Ishikawa (cell line): ENCODE results near the gene NTRK3.

Experiments used
- CEBPB ChIP-seq: IDR thresholded peaks from 2 replicates; pipeline ENCODE4 v1.6.1; 2012
- CREB1 ChIP-seq: IDR thresholded peaks from 2 replicates; pipeline ENCODE4 v1.6.1; 2012; ENCODE audit warnings: low read depth
- EGR1 ChIP-seq: IDR thresholded peaks from 2 replicates; pipeline ENCODE4 v1.6.1; 2012
- EP300 ChIP-seq: IDR thresholded peaks from 2 replicates; pipeline ENCODE4 v1.6.1; 2012; ENCODE audit warnings: borderline replicate concordance
- FOXM1 ChIP-seq: IDR thresholded peaks from 2 replicates; pipeline ENCODE4 v1.6.1; 2012; ENCODE audit warnings: low read depth, borderline replicate concordance
- MAX ChIP-seq: IDR thresholded peaks from 2 replicates; pipeline ENCODE4 v1.6.1; 2012
- NFIC ChIP-seq: IDR thresholded peaks from 2 replicates; pipeline ENCODE4 v1.6.1; 2012
- RAD21 ChIP-seq: IDR thresholded peaks from 2 replicates; pipeline ENCODE4 v1.6.1; 2012; ENCODE audit warnings: low read depth
- TAF1 ChIP-seq: IDR thresholded peaks from 2 replicates; pipeline ENCODE4 v1.6.1; 2012; ENCODE audit warnings: low read depth, mild to moderate bottlenecking
- TCF12 ChIP-seq: IDR thresholded peaks from 2 replicates; pipeline ENCODE4 v1.6.1; 2012; ENCODE audit warnings: low read depth
- TEAD4 ChIP-seq: IDR thresholded peaks from 2 replicates; pipeline ENCODE4 v1.6.1; 2012
- YY1 ChIP-seq: IDR thresholded peaks from 2 replicates; pipeline ENCODE4 v1.6.1; 2012; ENCODE audit warnings: low read depth
- ZBTB7A ChIP-seq: IDR thresholded peaks from 2 replicates; pipeline ENCODE4 v1.6.1; 2012; ENCODE audit warnings: low read depth
- TF ChIP-seq, protein P1 (sequence below): IDR thresholded peaks from 2 replicates; pipeline ENCODE4 v1.6.1; 2012; ENCODE audit warnings: low read depth, mild to moderate bottlenecking
- TF ChIP-seq, protein P2 (sequence below): IDR thresholded peaks from 2 replicates; pipeline ENCODE4 v1.6.1; 2012

The NTRK3 gene

DNA sequence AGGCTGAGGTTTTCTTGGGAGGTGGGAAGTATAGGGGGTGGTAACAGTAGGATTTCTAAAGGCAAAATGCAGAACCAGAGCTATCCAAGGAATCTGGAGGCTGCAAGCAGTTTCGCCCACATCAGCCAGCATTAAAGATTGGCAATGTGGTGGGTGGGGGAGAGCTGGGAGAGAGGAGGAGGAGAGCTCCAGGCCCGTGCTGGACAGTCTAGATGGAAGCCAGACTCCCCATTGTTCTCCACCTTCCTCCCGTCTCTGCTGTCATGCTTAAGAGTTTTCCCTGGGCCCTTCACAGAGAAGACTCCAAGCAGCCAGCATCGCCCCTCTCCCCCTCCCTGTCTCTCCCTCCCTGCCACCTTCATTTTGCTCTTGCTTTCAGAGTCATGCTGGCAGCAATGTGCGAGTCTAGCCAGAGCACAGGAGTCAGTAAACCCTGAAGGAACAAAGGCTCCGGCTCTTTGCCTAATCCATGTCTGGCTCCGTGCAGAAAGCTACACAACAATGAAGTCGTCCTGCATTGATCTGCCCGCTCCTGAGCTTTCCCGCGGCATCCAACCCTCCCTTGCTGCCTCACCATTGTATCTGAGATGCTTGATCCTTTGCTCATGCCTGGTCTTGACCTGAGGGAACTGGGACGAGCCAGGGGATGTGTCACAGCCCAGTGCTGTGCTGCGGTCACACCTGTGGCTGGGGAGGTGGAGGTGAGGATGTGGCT lies 282.9 kb downstream of the NTRK3 start:
- TF ChIP-seq EP300 = no peak
- TF ChIP-seq, protein P1, sequence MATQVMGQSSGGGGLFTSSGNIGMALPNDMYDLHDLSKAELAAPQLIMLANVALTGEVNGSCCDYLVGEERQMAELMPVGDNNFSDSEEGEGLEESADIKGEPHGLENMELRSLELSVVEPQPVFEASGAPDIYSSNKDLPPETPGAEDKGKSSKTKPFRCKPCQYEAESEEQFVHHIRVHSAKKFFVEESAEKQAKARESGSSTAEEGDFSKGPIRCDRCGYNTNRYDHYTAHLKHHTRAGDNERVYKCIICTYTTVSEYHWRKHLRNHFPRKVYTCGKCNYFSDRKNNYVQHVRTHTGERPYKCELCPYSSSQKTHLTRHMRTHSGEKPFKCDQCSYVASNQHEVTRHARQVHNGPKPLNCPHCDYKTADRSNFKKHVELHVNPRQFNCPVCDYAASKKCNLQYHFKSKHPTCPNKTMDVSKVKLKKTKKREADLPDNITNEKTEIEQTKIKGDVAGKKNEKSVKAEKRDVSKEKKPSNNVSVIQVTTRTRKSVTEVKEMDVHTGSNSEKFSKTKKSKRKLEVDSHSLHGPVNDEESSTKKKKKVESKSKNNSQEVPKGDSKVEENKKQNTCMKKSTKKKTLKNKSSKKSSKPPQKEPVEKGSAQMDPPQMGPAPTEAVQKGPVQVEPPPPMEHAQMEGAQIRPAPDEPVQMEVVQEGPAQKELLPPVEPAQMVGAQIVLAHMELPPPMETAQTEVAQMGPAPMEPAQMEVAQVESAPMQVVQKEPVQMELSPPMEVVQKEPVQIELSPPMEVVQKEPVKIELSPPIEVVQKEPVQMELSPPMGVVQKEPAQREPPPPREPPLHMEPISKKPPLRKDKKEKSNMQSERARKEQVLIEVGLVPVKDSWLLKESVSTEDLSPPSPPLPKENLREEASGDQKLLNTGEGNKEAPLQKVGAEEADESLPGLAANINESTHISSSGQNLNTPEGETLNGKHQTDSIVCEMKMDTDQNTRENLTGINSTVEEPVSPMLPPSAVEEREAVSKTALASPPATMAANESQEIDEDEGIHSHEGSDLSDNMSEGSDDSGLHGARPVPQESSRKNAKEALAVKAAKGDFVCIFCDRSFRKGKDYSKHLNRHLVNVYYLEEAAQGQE = no peak
- TF ChIP-seq YY1 = no peak
- no peak for TF ChIP-seq RAD21
- no peak for TF ChIP-seq FOXM1
- no peak for TF ChIP-seq CEBPB
- no peak for TF ChIP-seq TCF12
- no peak for TF ChIP-seq TAF1
- no peak for TF ChIP-seq CREB1
- TF ChIP-seq ZBTB7A = no peak
- no peak for TF ChIP-seq EGR1
- TF ChIP-seq NFIC = no peak
- TF ChIP-seq TEAD4 = no peak
- no peak for TF ChIP-seq MAX
- TF ChIP-seq, protein P2, sequence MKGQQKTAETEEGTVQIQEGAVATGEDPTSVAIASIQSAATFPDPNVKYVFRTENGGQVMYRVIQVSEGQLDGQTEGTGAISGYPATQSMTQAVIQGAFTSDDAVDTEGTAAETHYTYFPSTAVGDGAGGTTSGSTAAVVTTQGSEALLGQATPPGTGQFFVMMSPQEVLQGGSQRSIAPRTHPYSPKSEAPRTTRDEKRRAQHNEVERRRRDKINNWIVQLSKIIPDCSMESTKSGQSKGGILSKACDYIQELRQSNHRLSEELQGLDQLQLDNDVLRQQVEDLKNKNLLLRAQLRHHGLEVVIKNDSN = no peak

GRCh38 chr15:87971076-87971475 lies 285.5 kb downstream of the NTRK3 start:
- TF ChIP-seq CEBPB = no peak
- TF ChIP-seq MAX = no peak
- no peak for TF ChIP-seq EP300
- TF ChIP-seq FOXM1 = no peak
- no peak for TF ChIP-seq ZBTB7A
- TF ChIP-seq TCF12 = no peak
- TF ChIP-seq EGR1 = no peak
- TF ChIP-seq YY1 = no peak
- TF ChIP-seq, protein P2 = no peak
- TF ChIP-seq, protein P1 = no peak

DNA sequence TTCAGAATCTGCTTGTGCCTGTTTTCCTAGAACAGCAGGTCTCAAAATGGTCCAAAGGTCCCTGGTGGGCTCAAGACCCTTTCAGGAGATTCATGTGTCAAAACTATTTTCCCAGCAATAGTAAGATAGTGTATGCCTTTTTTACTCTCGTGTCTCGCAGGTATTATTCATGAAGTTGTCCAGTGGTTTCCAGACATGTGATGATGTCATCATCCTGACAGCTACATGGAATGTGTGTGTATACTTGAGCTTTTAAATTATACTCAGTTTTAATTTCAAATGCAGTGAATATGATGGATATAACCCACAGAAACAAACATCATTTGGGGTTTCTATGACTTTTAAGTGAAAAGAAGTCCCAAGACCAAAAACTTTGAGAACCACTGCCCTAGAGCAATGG lies 288.6 kb downstream of the NTRK3 start:
- TF ChIP-seq RAD21 = no peak
- TF ChIP-seq TAF1 = no peak
- TF ChIP-seq, protein P1 = no peak
- TF ChIP-seq YY1 = no peak
- TF ChIP-seq EP300 = no peak
- no peak for TF ChIP-seq CEBPB
- no peak for TF ChIP-seq TCF12
- TF ChIP-seq TEAD4 = no peak
- no peak for TF ChIP-seq ZBTB7A
- no peak for TF ChIP-seq CREB1
- TF ChIP-seq NFIC = no peak
- no peak for TF ChIP-seq MAX
- no peak for TF ChIP-seq EGR1
- TF ChIP-seq, protein P2 = no peak

DNA sequence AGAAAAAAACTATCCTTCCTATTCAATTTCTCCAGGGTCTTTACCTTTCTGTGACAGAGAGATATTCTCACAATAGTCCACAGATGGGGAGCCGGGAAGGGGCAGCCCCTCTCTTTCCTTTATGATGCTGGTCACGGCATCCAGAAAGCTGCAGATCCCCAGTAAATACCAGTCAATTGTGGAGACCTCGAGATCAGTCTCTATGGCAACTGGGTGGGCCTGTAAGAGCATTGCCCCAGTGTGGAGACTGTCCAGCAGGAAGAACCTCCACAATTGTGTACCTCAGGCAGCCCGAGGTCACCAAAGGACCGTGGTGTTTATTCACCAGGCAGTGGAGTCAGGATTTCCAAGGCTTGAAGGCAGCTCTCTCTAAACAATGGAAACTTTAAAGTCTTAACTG lies 291.2 kb downstream of the NTRK3 start:
- no peak for TF ChIP-seq TCF12
- no peak for TF ChIP-seq NFIC
- TF ChIP-seq EP300 = no peak
- TF ChIP-seq, protein P2 = no peak
- TF ChIP-seq MAX = no peak
- no peak for TF ChIP-seq YY1
- no peak for TF ChIP-seq TAF1
- no peak for TF ChIP-seq TEAD4
- no peak for TF ChIP-seq FOXM1
- TF ChIP-seq EGR1 = no peak
- TF ChIP-seq RAD21 = no peak
- TF ChIP-seq CREB1 = no peak
- TF ChIP-seq ZBTB7A = no peak
- no peak for TF ChIP-seq CEBPB
- TF ChIP-seq, protein P1 = no peak
